Testis (tissue), 2 donors: ENCODE data around the gene ZNF367.

Source experiments
- POLR2A ChIP-seq: fragments of 450-650 bp; IDR thresholded peaks from one replicate; pipeline ENCODE4 v1.6.1; 2017; ENCODE audit warnings: antibody characterized with exemption, mild to moderate bottlenecking, moderate library complexity
- TF ChIP-seq, protein P1 (sequence below), 3 experiments: fragments of 450-650 bp in 2 of 3; fragments of 200-600 bp in 1 of 3; sonication (generic) in 1 of 3; IDR thresholded peaks; one replicate each; pipeline ENCODE4 v1.5.1; 2016 to 2019; ENCODE audit warnings: antibody characterized with exemption in 3 of 3, mild to moderate bottlenecking in 2 of 3, moderate library complexity in 1 of 3

DNA sequence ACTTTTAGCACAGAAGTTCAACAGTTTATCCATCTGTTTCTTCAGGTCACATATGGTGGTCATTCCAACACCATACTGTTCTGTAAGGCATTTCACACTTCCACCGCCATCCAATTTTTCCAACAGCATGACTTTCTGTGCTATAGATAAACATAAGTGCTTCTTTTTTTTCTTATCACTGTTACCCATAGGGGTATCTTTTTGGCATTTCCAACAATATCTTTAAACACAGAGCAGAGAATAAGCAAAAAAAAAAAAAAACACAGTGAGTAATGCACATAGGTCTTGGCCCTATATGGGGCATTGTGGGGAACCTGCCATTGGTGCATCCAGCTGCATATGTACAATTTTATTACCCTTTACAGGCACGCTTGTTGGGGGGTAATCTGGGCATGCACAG lies 12.2 kb upstream of the ZNF367 start:
- TF ChIP-seq, protein P1, sequence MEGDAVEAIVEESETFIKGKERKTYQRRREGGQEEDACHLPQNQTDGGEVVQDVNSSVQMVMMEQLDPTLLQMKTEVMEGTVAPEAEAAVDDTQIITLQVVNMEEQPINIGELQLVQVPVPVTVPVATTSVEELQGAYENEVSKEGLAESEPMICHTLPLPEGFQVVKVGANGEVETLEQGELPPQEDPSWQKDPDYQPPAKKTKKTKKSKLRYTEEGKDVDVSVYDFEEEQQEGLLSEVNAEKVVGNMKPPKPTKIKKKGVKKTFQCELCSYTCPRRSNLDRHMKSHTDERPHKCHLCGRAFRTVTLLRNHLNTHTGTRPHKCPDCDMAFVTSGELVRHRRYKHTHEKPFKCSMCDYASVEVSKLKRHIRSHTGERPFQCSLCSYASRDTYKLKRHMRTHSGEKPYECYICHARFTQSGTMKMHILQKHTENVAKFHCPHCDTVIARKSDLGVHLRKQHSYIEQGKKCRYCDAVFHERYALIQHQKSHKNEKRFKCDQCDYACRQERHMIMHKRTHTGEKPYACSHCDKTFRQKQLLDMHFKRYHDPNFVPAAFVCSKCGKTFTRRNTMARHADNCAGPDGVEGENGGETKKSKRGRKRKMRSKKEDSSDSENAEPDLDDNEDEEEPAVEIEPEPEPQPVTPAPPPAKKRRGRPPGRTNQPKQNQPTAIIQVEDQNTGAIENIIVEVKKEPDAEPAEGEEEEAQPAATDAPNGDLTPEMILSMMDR (IDR thresholded peaks at IDR 0.05), result no peak
- TF ChIP-seq POLR2A, result no peak
